ENCODE results near the gene GBP4.
"Not testable (repeated sequence)": the region's sequence is repeated elsewhere in the genome, so short reads cannot be mapped to it uniquely, and the experiment has no call there.

The GBP4 gene

DNA sequence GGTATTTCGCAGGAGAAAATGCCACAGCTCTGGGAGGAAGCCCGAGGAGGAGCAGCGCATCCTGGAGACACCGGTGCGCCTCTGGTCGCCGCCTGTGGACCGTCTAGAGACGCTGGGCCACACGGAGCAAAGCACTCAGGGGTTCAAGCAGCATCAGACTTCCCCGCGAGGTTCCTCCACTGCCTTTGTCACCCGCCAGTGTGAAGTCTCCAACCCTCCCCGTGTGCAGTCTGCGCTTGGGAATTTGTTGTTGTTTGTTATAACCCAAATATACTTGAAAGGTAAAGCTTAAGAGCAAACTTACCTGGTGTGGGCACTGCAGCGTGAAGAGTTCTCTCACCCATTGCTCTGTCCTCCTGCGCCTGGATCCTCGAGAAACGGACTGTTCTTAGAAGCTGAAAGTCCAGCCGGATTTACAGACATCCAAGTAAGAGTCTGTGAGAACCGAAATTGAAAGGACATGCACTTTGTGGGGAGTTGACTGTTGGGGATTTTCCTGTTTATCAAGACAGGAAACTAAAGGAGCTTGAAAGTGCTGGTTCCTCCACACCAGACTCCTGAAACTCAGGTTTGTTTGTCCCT lies at the start of gene GBP4:
Gene GBP4 (minus strand): TSS at position 452 of the 582 bp plus-strand sequence. CDS start 108 bp downstream, at position 344.
- H3K27ac ChIP-seq: no peak within 1 kb of the TSS
- DNase-seq (ENCODE audit: low read depth, low spot score): no peak

DNA sequence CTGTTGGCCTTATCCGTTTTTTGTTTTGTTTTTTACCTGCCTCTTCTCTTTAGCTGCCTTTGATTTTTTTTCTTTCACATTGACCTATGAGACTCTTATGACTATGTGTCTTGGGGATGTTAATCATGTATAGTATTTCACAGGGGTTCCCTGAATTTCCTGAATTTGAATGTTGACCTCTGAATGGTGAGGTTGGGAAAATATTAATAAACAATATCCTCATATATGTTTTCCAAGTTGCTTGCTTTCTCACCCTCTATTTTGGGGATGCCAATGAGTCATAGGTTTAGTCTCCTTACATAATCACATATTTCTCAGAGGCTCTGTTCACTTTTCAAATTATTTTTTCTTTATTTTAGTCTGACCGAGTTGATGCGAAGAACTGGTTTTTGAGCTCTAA lies 44.3 kb upstream of the GBP4 start:
- no peak for DNase-seq (ENCODE audit: low read depth, low spot score)
- H3K27ac ChIP-seq: no peak overlapping the region

DNA sequence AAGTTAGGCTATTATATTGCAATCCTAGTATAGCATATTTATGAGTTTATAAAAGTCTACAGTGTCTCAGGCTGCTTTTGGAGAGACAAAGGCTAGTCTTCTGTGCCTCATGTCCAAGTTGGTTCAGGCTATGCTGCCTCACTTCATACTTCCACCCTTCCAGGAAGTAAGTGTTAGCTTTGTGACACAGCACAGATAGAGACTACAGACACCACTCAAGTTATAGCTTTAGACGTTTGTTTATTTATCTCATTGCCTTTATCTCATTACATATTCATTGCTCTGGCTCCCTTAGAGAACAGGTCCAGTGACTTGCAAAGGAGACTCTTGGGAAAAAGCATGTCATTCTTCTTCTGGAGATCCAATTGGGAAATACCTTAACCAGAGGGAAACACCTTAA lies 22.6 kb upstream of the GBP4 start:
- H3K27ac ChIP-seq: no peak overlapping the region
- no peak for DNase-seq (ENCODE audit: low read depth, low spot score)

GRCh38 chr1:89219851-89220250 lies 21.1 kb upstream of the GBP4 start:
- DNase-seq (ENCODE audit: low read depth, low spot score); H3K27ac ChIP-seq: not testable (repeated sequence)

DNA sequence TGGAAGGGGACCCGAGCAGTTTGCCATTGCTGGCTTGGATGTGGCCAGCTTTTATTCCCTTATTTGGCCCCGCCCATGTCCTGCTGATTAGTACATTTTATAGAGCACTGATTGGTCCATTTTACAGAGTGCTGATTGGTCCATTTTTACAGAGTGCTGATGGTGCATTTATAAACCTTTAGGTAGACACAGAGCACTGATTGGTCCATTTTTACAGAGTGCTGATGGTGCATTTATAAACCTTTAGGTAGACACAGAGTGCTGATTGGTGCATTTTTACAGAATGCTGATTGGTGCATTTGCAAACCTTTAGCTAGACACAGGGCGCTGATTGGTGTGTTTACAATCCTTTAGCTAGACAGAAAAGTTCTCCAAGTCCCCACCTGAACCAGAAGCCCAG lies 20.2 kb upstream of the GBP4 start:
- DNase-seq (ENCODE audit: low read depth, low spot score); H3K27ac ChIP-seq: not testable (repeated sequence)

DNA sequence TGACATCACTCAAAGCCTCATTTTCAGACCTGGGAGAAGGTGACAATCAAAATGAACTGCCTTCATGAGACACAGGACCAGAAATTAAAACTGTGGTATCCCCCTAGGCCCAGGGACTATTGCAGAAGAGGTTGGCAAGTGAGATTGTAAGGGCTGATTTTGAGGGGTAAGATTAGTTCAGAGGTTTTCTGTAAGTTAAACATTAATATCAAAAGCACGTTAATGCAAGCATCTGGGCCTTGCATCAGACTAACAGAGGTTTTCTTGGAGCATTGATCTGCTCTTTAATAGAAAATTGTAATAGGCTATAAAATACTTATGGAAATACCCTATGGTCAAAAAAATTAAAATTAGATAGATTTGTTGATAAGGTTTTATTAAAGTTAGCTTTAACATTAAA lies 14.6 kb upstream of the GBP4 start:
- no peak overlapping the region for H3K27ac ChIP-seq
- no peak for DNase-seq (ENCODE audit: low read depth, low spot score)

DNA sequence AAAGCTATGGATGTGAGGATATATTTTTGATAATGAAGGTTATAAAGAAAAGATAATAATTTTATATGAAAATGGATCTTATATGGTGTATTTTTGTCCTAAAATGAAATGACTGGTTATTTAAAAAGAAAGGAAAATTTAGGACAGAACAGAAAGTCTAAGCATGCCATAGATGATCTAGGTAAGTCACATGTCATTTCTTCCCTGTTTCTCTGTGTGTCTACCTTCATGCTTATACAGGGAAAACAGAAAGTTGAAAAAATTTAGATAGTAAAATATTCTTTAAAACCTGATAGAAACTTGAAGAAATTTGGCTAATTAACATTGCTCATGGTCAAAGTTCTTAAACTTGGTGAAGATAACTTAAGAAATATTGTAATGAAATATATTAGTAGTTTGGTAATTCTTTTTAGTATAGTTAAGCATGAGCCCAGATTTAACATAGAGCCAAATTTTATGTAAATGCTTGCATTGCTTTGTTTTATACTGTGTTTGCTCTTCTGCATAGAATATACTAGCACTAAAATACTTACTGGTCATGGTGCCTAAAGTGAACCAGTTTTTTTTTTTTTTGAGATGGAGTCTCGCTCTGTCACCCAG lies 12.4 kb upstream of the GBP4 start:
- DNase-seq (ENCODE audit: low read depth, low spot score): no peak
- H3K27ac ChIP-seq: no peak overlapping the region

DNA sequence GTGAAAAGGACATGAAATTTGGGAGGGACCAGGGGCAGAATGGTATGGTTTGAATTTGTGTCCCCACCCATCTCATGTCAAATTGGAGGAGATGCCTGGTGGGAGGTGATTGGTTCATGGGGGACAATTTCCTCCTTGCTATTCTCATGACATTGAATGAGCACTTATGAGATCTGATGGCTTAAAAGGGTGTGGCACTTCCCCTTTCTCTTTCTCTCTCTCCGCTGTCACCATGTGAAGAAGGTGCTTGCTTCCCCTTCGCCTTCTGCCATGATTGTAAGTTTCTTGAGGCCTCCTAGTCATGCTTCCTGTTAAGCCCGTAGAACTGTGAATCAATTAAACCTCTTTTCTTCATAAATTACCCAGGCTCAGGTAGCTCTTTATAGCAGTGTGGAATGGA lies 7.6 kb upstream of the GBP4 start:
- DNase-seq (ENCODE audit: low read depth, low spot score): no peak
- no peak overlapping the region for H3K27ac ChIP-seq

- H3K27ac ChIP-seq: no peak overlapping the region
- no peak for DNase-seq (ENCODE audit: low read depth, low spot score)
These were observed 4.4 kb upstream of the GBP4 start for GRCh38 chr1:89203166-89203565.

DNA sequence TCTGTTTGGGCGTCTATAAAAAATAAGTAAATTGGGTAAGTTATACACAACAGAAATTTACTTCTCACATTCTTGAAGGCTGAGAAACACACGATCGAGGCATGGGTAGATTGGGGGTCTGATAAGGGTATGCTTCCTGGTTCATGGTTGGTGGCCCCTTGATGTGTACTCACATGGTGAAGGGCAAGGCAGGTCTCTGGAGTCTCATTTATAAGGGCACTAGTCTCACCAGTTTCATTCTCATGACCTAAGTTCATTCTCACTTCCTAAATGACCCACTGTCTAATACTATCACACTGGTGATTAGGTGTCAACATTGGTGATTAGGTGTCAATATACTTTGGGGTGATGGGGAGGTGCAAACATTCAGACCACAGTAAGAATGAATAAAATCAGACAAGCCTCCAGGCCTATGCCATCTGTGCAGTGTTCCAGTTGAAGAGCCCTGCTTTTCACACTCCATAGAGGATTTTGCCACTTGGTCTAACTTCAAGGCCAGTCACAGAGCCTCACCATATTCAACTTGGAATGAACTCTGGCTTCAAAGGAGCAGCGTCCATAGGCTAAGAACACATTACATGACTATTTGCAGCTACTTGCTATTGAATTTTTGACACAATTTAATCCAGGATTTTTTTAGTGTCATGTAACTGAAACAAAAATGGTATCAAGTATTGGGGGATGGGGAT lies 2.5 kb upstream of the GBP4 start:
- H3K27ac ChIP-seq: no peak overlapping the region
- DNase-seq (ENCODE audit: low read depth, low spot score): no peak

DNA sequence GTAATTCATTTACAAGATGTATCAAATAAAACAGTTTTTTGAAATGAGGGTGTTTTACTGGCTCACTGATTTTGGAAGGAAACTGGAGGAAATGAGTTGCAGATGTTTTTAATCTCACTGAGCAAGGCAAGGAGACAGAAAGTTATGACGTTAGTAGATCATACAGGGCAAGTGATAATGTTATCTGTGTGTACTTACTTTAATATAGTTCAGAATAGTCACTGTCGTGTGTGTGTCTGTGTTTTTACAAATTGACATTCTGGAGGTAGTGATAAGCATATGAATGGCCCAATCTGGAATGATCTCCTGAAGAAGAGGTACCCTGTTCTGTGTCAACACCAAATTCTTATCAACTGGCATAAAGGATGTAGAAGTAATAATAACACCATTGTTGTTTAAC lies 1.9 kb upstream of the GBP4 start:
- DNase-seq (ENCODE audit: low read depth, low spot score): no peak
- H3K27ac ChIP-seq: no peak overlapping the region

DNA sequence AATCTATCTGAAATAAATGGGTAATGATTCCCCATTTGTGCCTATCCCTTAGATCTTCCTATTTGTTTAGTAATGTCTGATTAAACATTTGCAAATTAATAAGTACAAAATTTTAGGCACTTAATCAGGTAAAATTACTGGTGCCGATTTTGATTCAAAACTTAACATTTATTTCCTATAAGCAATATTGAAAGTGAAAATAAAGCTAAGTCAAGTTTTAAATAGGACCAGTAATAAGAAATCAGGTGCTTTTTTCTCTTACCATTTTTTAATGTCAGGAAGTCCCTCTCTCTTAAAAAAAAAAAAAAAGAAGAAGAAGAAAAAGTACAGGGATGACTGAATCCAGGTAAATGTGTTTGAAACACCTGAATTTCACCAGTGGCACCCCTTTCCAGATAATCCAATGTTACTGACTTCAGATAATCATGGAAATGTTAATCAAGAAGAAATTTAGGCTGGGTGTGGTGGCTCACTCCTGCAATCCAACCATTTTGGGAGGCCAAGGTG lies 836 bp upstream of the GBP4 start:
- no peak overlapping the region for H3K27ac ChIP-seq
- DNase-seq (ENCODE audit: low read depth, low spot score): no peak

- no peak overlapping the region for H3K27ac ChIP-seq
- DNase-seq (ENCODE audit: low read depth, low spot score): no peak
These were observed 661 bp downstream of the GBP4 start for GRCh38 chr1:89198081-89198480.

GRCh38 chr1:89195476-89195875 lies 3.3 kb downstream of the GBP4 start:
- DNase-seq (ENCODE audit: low read depth, low spot score): no peak
- H3K27ac ChIP-seq: no peak overlapping the region

DNA sequence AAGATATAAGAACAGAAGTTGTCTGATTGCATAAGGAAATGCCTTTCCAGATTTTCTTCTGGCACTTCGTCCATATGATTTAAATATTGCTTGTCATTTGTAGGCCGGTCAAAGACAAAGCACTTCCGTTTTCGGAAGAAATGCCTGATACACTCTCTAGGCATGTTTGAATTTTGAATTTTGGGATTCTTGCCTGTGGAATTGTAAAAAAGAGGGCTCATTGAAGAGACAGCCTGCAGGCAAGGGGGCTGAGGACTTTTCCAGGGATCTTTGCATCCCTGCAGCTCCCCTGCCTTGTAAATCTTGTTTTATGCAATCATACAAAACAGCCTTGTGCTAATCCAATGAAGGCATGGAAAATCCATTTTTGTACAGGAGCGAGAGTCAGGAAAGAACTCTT lies 7.4 kb downstream of the GBP4 start:
- DNase-seq (ENCODE audit: low read depth, low spot score): no peak
- no peak overlapping the region for H3K27ac ChIP-seq

DNA sequence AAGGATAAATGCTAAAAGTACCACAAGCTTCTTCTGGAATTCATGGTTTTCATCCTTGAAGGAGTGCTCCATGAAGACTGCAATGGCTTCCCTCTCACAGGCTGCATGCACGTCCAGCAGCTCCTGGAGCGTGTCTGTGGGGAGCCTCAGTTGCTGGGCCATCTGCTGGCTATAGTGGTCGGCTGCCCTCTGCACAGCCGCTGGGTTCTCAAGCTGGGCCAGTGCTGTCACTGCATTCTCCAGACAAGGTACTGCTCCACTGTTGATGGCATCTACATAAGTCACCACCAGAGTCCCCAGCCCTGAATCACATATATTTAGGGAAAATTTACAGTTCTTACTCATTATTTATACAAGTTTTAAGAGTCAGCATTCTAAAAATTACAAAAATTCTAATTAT lies 8.7 kb downstream of the GBP4 start:
- H3K27ac ChIP-seq: no peak overlapping the region
- DNase-seq (ENCODE audit: low read depth, low spot score): no peak

DNA sequence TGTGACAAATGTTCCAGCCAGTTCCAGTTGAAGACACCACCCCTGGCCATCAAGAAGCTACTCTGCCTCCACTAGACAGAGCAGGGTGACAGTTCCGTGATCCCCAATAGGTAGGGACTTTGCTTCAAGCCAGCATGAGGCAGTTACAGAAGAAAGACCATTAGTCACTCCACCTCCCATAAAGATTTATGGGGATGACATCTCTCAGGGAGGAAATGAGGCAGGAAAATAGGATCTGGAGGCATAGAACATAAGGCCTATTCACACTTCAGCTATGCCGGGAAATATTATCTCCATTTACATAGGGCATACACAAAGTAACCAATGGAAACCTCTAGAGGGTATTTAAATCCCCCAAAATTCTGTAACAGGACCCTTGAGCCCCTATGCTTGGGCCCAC lies 19.4 kb downstream of the GBP4 start:
- no peak for DNase-seq (ENCODE audit: low read depth, low spot score)
- H3K27ac ChIP-seq: no peak overlapping the region

GRCh38 chr1:89176971-89177370 lies 21.8 kb downstream of the GBP4 start:
- H3K27ac ChIP-seq: no peak overlapping the region
- DNase-seq (ENCODE audit: low read depth, low spot score): no peak

- DNase-seq (ENCODE audit: low read depth, low spot score): no peak
- no peak within 1 kb of the TSS for H3K27ac ChIP-seq
These were observed 23.0 kb downstream of the GBP4 start, which contains the start of gene GBP7 for GRCh38 chr1:89175601-89176256. Gene GBP7 (minus strand): TSS chr1:89176003. CDS start chr1:89171935, 4,068 bp downstream.

GRCh38 chr1:89174491-89174890 lies 24.3 kb downstream of the GBP4 start:
- DNase-seq (ENCODE audit: low read depth, low spot score): no peak
- H3K27ac ChIP-seq: no peak overlapping the region

Measured in epithelial cell of prostate (primary cell).